Nephron (organoid): ENCODE data around the gene CELF4.
A peak's percentile ranks its signal among the peaks of the same experiment; 100 is the strongest.
"Not testable (repeated sequence)": the region's sequence is repeated elsewhere in the genome, so short reads cannot be mapped to it uniquely, and the experiment has no call there.

ENCODE experiments used
- H3K27ac Mint-ChIP-seq, 3 experiments: 2 replicates each; pipeline ENCODE4 v1.8.0; 2020; ENCODE audit warnings: mixed read lengths in 3 of 3, mild to moderate bottlenecking in 2 of 3, moderate library complexity in 1 of 3
- H3K27me3 Mint-ChIP-seq: 2 replicates; pipeline ENCODE4 v1.8.0; 2021; ENCODE audit warnings: low read depth, mild to moderate bottlenecking, moderate library complexity, mixed read lengths
- H3K36me3 Mint-ChIP-seq: 2 replicates; pipeline ENCODE4 v1.8.0; 2020; ENCODE audit warnings: low read depth, mixed read lengths
- H3K4me1 Mint-ChIP-seq: 2 replicates; pipeline ENCODE4 v1.8.0; 2020; ENCODE audit warnings: mixed read lengths
- H3K4me3 Mint-ChIP-seq, 3 experiments: 2 replicates each; pipeline ENCODE4 v1.8.0; 2020; ENCODE audit warnings: mild to moderate bottlenecking in 3 of 3, mixed read lengths in 3 of 3, moderate library complexity in 2 of 3
- H3K9me3 Mint-ChIP-seq: 2 replicates; pipeline ENCODE4 v1.8.0; 2020; ENCODE audit warnings: mixed read lengths
- TF ChIP-seq, protein P1 (sequence below), 3 experiments: fragments of 200-600 bp; sonication (generic); IDR thresholded peaks; one replicate each; pipeline ENCODE4 v1.5.0; 2021; ENCODE audit warnings: antibody characterized with exemption in 3 of 3; ENCODE audit not compliant: unreplicated experiment in 3 of 3

The CELF4 gene

GRCh38 chr18:37368110-37368954 lies 197.3 kb downstream of the CELF4 start:
- Mint-ChIP-seq H3K9me3 (no peaks in the 10 kb centered on the region), H3K4me1 (peaks cover 35% of the 10 kb centered on the region), H3K4me3 (no peak overlapping the region), H3K36me3 (no peaks in the 10 kb centered on the region), H3K27me3 (peaks cover 61% of the 10 kb centered on the region), H3K27ac (peak overlapping the region in 1 of 3 experiments; percentile 74)
- TF ChIP-seq, protein P1, sequence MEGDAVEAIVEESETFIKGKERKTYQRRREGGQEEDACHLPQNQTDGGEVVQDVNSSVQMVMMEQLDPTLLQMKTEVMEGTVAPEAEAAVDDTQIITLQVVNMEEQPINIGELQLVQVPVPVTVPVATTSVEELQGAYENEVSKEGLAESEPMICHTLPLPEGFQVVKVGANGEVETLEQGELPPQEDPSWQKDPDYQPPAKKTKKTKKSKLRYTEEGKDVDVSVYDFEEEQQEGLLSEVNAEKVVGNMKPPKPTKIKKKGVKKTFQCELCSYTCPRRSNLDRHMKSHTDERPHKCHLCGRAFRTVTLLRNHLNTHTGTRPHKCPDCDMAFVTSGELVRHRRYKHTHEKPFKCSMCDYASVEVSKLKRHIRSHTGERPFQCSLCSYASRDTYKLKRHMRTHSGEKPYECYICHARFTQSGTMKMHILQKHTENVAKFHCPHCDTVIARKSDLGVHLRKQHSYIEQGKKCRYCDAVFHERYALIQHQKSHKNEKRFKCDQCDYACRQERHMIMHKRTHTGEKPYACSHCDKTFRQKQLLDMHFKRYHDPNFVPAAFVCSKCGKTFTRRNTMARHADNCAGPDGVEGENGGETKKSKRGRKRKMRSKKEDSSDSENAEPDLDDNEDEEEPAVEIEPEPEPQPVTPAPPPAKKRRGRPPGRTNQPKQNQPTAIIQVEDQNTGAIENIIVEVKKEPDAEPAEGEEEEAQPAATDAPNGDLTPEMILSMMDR (IDR thresholded peaks at IDR 0.05; ENCODE audit: unreplicated experiment in 3 of 3): no peak

DNA sequence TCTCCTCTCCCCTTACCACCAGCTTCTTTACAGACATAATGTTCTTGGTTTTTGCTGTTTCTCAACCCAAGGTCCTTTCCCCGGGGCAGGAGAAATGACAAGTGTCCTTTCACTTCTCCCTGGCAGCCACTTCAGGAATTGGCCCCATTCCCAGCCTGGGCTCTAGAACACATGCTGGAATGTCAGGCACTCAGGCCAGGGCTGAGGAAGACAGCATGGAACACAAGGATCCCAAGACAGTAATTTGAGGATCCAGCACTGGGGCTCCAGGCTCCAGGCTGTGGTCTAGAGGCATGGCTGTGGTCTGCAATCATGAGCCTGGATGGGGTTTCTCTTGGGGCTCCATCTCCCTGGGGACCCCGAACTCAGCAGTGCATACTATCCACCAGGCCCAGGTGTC lies 201.4 kb downstream of the CELF4 start:
- H3K4me3 Mint-ChIP-seq: no peak overlapping the region
- peaks cover 84% of the 10 kb centered on the region for H3K27me3 Mint-ChIP-seq
- H3K27ac Mint-ChIP-seq: no peak overlapping the region
- TF ChIP-seq, protein P1 (IDR thresholded peaks at IDR 0.05; ENCODE audit: unreplicated experiment in 3 of 3): no peak
- H3K36me3 Mint-ChIP-seq: no peaks in the 10 kb centered on the region
- H3K9me3 Mint-ChIP-seq: no peaks in the 10 kb centered on the region
- H3K4me1 Mint-ChIP-seq: peaks cover 21% of the 10 kb centered on the region

DNA sequence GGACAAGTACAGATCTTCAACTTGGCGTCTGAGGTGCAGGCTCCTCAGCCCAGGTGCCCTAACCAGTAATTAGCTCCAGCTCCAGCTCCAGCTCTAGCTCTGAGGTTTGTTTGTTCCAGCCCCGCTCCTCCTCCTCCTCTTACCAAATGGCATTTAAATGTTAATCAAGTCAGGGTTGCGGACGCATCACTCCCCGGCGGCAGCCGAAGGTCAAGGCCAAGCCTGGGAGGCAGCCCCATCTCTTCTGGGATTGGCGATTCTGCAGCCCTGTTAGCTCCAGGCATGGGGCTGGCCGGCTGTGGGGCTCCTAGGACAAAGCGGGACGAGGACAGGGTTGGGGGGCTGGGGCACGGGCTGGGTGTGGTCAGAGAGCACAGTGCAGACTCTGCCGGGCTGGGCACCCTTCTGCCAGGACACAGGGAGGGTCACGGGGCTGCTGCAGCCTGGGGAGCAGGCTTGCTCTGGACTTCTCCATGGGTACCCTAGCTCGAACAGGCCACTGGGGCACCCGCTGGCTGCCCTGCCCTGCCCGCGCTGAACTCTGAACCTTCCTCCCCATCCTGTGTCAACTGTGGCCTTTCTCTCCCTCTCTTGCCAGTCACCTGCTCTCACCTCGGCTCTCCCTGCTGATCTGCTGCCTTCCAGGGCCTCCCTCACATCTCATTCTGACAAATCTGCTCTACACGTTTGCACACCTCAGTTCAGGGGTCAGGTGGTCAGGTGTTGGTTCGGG lies 203.3 kb downstream of the CELF4 start:
- H3K27me3 Mint-ChIP-seq: peaks cover 76% of the 10 kb centered on the region
- no peaks in the 10 kb centered on the region for H3K36me3 Mint-ChIP-seq
- no peak overlapping the region for H3K27ac Mint-ChIP-seq
- H3K4me1 Mint-ChIP-seq: peaks cover 10% of the 10 kb centered on the region
- H3K4me3 Mint-ChIP-seq: no peak overlapping the region
- no peaks in the 10 kb centered on the region for H3K9me3 Mint-ChIP-seq
- TF ChIP-seq, protein P1 (IDR thresholded peaks at IDR 0.05; ENCODE audit: unreplicated experiment in 3 of 3): no peak

- Mint-ChIP-seq H3K4me1 (peaks cover 10% of the 10 kb centered on the region), H3K27ac (no peak overlapping the region), H3K9me3 (no peaks in the 10 kb centered on the region)
These were observed 204.1 kb downstream of the CELF4 start for GRCh38 chr18:37361335-37362157.

GRCh38 chr18:37358061-37358460 lies 207.5 kb downstream of the CELF4 start:
- not testable (repeated sequence) for H3K27ac Mint-ChIP-seq, H3K9me3 Mint-ChIP-seq, H3K4me1 Mint-ChIP-seq, H3K4me3 Mint-ChIP-seq, H3K36me3 Mint-ChIP-seq
- H3K27me3 Mint-ChIP-seq: peaks cover 54% of the 10 kb centered on the region

More at GRCh38 chr18:37361335-37362157, 204.1 kb downstream of the CELF4 start:
- Mint-ChIP-seq H3K27me3 (peaks cover 74% of the 10 kb centered on the region), H3K36me3 (no peaks in the 10 kb centered on the region), H3K4me3 (no peak overlapping the region)
- TF ChIP-seq, protein P1 (IDR thresholded peaks at IDR 0.05; ENCODE audit: unreplicated experiment in 3 of 3): no peak

- H3K36me3 Mint-ChIP-seq: no peaks in the 10 kb centered on the region
- no peaks in the 10 kb centered on the region for H3K9me3 Mint-ChIP-seq
- no peak overlapping the region for H3K4me3 Mint-ChIP-seq
- H3K27me3 Mint-ChIP-seq: peaks cover 37% of the 10 kb centered on the region
- no peak overlapping the region for H3K27ac Mint-ChIP-seq
- TF ChIP-seq, protein P1 (IDR thresholded peaks at IDR 0.05; ENCODE audit: unreplicated experiment in 3 of 3): no peak
- no peaks in the 10 kb centered on the region for H3K4me1 Mint-ChIP-seq
These were observed 209.8 kb downstream of the CELF4 start for GRCh38 chr18:37355772-37356171.
